ENCODE results near the gene ADCY6.
A peak's percentile ranks its signal among the peaks of the same experiment; 100 is the strongest.

ADCY6 gene

DNA sequence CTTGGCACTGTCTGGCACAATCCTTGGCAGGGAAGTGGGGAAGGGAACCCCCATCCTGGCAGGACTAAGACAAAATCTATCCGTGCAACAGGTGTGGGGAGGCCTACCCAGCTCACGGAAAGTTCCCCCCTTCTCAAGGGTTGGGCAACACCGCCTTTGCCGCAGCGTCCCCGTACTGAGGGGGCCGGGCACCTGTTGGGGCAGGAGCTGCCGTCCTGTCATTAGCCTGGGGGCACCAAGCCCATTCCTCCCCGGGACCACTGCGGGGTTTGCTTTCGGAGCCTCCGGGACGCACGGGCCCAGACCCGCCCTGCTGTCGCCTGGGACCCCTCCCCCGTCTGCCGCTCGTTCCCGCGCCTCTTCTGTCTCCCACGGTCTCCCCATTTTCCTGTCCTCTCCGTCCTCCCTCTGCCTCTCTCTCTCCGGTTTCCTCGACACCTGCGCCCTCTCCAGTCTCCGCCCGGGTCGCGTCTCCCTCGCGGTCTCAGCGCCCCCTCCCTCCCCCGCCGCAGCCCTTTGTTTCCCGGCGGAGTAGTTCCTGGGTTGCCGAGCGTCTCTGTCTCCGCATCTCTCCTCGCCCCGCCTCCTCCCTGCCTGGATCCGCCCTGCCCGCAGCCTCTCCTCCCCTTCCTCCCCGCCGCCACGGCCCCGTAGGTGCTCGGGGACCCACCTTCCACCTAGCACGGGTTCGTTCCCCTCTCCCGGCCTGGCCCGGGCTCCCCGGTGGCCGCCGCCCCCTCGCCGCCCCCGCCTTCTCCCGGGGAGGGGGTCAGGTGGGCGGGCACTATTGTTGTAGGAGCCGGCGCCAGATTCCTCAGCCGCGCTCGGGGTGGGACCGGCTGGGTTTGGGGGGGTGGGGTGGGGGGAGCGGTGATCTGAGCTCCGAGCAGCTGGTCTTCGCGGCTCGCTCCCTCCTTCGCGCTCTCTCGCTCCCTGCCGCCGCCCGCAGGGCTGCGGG, 29.3 kb upstream of the ADCY6 start, which contains the start of gene CACNB3:
Gene CACNB3, plus strand, starts transcription at position 624 of the 958 bp plus-strand sequence. CDS start 434 bp downstream, outside the sequence.
- peak; percentile 60 for DNase-seq
- in situ Hi-C loops (cut with MboI; ENCODE audit: low pct_unique_long_range_greater_than_20kb, low sequenced_read_pairs) = no loop called here

DNA sequence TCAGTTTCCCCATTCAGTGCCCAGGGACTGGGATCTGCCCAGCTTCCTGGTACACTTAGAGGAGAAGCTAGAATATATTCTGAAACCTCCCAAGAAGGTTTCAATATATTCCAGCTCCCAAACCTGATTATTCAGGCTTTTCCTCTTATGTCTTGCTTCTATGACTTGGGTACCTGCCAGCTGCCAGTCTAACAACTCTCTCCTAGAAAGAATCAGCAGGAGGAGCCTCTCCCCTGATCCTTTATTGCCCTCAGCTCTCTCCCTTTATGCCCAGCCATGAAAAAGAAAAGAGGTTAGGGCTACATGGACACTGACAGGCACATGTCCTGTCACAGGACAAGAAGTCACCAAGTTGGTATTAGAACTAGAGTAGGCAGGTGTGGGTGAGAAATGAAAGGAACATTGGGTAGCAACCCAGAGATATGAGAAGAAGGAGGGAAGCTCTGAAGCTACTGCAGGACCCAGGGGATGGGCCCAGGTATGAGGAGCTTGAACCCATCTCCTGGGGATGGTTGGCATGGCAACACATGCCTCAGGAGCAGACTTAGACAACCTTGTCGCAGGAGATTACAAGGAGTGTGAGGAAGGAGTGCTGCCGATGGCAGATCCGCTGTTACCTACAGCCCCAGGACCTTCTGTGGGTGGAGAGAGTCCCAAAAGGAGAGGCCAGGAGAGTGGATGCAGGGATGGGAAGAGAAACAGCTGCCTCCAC, 27.4 kb upstream of the ADCY6 start:
- in situ Hi-C loops (cut with MboI; ENCODE audit: low pct_unique_long_range_greater_than_20kb, low sequenced_read_pairs) = no loop called here
- DNase-seq = no peak

DNA sequence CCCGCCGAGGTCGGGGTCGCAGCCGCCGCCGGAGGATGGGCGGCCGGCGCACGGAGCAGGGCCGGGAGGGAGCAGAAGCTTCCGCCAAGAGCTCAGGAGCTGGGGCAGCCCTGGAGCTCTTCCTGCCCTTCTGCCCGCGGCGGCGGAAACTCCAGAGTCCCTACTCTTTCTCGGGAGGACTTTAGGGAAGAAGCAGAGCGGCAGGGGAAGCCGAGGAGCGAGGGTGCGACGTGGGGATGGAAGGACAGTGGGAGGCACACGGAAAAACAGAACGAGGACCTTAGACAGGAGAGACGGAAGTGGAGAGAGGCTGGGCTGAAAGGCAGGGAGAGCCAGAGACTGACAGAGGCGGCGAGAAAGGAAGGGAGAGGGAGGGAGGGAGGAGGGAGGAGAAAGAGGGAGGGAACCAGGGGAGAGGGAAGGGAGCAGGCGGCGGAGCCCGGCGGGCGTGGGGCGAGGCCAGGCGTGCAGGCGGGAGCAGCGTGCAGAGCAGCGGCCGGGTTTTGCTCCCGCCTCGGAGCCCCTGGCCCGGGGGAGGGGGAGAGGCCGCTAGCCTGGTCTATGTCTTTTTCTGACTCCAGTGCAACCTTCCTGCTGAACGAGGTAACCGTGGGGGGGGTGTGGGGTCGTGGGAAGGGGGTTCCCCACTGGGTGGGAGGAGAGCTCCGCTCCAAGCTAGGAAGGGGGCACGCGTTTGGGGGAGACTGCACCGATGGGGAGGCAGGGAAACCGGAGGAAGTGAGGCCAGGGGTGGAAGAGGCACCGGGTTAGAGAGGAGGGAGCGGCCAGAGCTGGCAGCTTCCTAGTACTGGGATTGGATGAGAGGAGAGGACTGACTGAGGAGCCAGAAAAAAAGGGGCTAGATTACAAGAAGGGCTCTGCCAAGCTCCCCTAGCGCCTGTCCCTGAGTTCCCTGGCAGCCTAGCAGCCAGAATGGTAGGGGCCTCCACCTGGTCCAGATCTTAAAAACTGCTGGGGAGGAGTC, 26.5 kb upstream of the ADCY6 start:
- in situ Hi-C loops (cut with MboI; ENCODE audit: low pct_unique_long_range_greater_than_20kb, low sequenced_read_pairs) = no loop called here
- peak; percentile 90 for DNase-seq

DNA sequence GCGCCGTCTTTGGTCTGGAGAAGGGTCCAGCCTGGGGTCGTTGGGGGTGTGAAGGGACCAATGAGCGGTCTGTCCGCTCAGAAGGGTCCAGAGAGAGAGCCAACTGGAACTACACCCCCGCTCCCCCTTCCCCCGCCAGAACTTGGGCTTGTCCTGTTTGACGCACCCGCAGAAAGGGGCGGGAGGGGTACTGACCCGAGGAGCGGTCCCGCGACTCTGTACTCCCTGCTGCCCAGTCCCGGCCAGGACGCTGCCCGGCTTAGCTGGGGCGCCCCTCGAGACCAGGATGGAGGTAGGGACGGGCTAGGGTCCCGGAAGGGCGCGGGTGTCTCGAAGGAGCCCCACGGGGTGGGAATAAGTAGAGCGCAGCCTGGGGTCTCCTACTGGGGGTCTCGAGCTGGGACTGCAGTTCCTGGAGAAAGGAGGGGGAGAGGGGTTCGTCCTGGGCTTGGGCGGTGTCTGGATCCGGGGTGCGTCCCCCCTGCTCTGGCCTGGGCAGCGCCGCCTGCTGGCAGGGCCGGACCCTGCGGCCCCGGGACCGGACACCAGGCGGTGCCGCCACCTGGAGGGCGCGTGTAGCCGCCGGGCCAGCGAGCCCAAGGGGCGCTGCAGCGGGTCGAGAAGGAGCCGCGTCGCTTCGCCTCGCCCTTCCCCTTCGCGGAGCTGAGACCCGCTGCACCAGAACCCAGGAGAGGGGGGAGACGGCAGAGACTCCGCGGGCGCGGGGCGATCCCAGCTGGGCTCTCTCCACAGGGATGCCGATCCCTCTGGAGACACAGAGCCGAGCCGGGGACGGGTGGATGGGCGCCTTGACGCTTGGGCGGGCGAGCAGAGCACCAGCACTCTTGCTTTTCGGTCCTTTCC, 25.6 kb upstream of the ADCY6 start:
- in situ Hi-C loops (cut with MboI; ENCODE audit: low pct_unique_long_range_greater_than_20kb, low sequenced_read_pairs) = no loop called here
- peak; percentile 83 for DNase-seq

DNA sequence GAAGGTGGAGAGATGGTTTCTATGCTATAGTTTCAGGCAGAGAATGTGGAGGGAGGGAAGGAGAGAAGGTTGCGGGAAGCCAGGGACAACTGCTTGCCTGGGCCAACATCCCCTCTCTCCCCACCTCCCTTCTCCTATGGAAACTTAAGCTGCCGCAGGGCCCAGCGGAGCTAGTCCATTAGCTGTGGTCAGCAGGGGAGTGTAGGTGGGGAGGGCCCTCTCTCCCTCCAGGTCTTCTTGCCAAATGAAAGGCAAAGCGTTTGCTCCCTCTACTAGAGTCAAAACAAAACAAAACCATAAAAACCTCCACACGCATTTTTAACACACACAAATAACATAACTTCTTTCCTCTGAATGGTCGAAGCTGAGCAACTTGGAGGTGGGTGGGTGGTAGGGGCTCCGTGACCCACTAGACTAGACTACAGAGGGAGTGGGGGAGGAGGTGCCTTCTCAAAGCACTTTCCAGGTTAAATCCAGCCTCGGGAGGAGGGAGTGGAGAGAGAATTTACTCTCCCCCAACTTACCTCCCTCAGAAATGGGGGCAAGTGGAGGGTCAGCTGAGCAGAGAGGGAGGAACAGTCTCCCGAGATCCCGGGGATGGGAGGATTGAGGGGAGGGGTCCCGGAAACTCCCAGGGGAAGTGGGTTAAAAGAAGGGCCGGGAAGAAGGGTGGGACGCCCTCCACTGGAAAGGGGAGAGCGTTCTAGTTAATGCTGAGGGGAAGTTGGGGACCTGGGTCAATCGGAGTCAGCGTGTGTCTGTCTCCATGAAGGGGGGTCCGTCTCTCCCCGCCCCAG, 24.8 kb upstream of the ADCY6 start:
- peak; percentile 39 for DNase-seq
- in situ Hi-C loops (cut with MboI; ENCODE audit: low pct_unique_long_range_greater_than_20kb, low sequenced_read_pairs) = no loop called here

DNA sequence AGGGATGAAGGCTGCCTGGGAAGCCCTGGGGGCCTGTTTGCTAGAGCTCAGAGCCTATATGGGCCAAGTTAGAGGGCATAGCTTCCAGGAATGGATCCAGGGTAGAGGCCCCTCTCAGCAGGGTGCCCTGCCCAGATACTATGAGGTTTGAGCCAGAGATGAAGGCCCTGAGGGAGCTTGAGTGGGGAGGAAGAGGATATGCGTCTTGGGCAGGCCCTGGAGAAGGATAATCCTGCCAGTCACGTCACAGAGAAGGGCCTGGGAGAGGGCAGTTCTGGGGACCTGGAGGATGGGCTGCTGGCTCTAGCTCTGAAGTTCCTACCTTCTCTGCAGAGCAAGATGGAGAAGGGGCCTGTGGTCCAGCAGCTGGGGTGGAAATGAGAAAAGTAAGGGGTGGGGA, 23.5 kb upstream of the ADCY6 start:
- no peak for DNase-seq
- in situ Hi-C loops (cut with MboI; ENCODE audit: low pct_unique_long_range_greater_than_20kb, low sequenced_read_pairs) = no loop called here

DNA sequence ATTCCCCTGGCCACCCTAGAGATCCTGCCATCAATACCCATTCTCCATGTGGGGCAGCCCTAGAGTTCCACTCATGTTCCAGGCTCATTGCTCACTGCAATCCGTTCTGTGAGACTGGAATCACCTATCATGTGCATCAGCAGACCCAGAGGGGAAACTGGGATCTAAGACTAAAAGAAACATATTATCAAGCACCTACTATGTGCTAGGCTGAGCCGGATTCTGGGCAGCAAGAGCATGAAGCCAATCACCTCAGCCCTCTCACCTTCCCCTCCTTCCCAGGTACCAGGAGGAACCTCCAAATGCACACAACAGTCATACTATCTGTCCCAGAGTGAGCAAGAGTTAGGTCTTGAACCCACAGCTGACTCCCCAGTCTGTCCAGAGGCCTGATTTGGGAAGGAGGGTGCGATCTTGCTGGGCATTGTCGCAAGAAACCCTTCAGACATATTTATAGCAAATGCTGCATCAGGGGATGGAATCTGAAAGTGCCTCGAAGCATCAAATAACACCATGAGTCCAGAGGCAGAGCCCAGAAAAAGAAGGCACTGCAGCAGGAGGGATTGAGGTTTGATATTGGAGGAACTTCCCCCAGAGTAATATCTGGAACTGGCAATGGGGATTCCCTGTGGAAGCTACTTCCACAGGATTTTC, 22.7 kb upstream of the ADCY6 start:
- in situ Hi-C loops (cut with MboI; ENCODE audit: low pct_unique_long_range_greater_than_20kb, low sequenced_read_pairs) = no loop called here
- no peak for DNase-seq

DNA sequence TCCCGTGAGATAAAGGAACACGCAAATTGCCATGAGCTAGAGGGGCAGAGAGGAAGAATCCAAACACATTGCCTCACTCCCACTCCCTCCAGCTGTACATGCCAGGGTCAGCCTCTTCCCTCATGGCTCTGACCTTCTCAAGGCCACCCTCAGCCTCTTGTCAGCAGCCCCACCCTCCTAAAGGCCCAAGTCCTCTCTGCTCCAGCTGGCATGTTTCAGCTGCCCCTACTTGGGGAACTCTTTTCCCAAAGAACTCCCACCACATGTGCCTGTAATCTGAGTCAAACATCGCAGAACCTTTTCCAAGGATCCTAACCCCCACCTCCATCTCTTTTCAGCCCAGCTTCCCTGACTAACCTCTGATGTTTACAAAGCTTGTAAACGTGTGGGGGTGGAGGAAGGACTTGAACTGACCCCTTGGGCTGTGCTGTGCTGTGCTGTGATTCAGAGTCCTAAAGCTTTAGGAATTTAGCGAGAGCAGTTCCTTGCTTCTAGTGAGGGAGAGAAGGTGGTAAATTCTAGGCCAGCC, 22.1 kb upstream of the ADCY6 start:
- in situ Hi-C loops (cut with MboI; ENCODE audit: low pct_unique_long_range_greater_than_20kb, low sequenced_read_pairs) = no loop called here
- no peak for DNase-seq

DNA sequence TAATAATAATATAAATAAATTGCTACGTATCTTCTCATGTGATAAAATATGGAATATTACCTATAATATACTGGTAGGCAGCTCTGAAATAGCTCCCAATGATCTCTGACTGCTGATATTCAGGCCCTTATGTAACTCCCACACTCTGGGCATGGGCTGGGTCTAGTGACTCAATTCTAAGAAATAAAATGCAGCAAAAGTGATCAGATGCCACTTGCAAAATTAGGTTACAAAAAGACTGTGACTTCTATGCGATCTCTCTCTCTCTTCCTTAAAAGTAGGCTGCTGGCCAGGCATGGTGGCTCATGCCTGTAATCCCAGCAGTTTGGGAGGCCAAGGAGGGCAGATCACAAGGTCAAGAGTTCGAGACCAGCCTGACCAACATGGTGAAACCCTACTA, 19.1 kb upstream of the ADCY6 start:
- no peak for DNase-seq
- in situ Hi-C loops (cut with MboI; ENCODE audit: low pct_unique_long_range_greater_than_20kb, low sequenced_read_pairs) = no loop called here

DNA sequence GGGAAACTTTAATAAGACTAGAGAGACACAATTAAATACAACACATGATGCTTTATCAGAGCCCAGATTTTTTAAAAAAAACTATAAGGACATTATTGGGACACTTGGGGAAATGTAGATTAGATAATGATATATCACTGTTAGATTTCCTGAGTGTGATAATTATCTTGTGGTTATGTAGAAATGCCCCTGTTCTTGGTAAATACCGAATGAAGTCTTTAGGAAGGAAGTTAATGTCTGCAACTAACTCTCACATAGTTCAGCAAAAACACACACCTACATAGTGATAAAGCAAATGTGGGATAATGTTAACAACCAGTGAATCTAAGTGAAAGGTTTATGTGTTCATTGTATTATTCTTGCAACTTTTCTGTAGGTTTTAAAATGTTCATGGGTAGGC, 14.8 kb upstream of the ADCY6 start:
- in situ Hi-C loops (cut with MboI; ENCODE audit: low pct_unique_long_range_greater_than_20kb, low sequenced_read_pairs) = no loop called here
- DNase-seq = no peak

DNA sequence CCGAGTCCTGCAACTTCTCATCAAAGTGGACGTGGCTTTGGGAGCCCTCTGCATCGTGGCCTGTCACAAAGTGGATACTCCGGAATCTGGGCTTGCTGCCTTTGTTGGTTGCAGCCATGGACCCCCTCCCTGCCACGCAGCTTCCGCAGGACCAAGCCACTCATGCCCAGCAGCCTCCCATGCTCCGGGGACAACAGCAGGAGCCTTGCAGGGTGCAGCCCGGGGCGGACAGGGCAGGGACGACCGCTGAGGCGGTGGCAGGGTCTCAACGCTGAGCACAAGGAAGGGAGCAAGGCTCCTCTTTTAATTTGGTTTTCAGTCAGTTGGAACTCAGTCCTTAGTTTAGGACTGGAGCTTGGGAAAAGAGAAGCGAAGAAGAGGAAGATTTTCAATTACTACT, 12.1 kb upstream of the ADCY6 start:
- in situ Hi-C loops (cut with MboI; ENCODE audit: low pct_unique_long_range_greater_than_20kb, low sequenced_read_pairs) = no loop called here

DNA sequence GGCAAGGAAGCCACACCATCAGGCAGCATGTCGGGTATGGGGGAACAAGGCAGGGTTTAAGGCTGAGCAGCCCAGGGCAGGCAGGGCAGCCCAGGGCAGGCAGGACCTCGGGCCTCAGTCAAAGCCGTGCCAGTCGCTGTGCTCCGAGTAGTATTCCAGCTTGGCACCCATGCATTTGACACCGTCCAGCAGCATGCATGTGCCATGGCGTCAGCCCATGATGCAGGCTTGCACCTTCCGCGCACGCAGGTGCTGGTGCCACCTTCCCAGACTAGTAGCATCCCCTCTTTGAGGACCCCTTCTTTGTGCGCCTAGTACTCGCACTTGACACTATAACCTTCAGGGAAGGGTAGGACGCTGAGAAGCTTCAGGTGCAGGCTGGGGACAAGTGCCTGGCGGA, 11.6 kb upstream of the ADCY6 start:
- no peak for DNase-seq
- in situ Hi-C loops (cut with MboI; ENCODE audit: low pct_unique_long_range_greater_than_20kb, low sequenced_read_pairs) = no loop called here

More for the DNA sequence above, 12.1 kb upstream of the ADCY6 start:
- no peak for DNase-seq

DNA sequence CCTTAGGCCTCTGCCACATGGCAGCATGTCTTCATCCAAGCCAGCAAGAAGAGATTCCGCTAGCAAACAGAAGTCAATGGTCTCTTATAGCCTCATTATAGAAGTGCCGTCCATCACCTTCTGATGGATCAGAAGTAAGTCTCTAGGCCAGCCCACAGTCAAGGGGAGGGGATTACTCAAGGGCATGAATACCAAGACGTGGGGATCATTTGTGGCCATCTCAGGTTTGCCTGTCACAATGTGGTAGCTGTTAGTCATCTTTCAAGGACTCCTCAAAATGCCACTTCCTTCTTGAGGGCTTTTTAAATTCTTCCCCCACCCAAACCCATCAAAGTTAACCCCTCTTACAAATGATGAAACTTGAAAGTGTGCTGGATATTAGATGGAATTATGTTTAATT, 8.1 kb upstream of the ADCY6 start:
- DNase-seq = peak; percentile 28
- in situ Hi-C loops (cut with MboI; ENCODE audit: low pct_unique_long_range_greater_than_20kb, low sequenced_read_pairs) = no loop called here

DNA sequence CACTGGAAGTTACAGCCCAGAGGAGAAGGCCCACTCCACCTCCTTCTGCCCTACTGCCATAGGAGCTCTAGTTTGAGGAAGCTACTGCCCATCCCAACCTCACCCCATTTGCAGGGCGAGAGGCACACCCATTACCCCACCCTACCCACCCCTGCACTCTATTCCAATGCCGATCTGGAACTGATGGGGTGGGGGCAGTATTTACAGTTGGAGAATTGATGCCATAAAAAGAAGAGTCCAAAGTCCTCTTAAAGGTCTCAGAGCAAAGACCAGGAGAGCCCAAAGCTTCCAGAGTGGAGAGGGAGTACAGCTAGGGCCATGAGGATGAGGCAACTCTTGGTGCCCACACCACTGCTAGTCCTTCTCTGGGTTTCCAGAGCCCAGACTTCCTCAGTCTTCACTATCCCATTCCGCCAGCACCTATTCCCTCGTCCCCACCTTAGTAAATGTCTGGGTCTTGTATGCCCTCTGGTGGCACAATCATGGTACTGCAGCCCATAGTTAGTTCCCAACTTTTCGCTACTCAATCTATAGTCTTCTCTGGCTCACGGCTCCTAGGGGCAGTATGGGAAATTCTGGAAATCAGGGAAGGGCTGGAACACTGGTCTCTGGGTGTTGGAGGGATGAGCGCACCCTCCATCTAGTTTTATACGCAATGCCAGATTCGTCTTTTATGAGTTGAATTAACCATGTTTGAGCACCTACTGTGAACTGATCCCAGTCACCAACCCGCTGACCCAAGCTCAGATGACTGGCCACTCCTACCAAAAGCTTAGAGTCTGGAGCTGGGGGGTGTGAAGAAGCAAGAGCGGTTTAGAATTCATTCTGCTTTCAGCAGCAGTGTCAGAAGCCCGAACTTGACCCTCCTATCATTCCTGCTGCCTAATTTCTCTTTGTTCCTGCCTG, 6.9 kb upstream of the ADCY6 start:
- DNase-seq = peak; percentile 84
- in situ Hi-C loops (cut with MboI; ENCODE audit: low pct_unique_long_range_greater_than_20kb, low sequenced_read_pairs) = no loop called here

DNA sequence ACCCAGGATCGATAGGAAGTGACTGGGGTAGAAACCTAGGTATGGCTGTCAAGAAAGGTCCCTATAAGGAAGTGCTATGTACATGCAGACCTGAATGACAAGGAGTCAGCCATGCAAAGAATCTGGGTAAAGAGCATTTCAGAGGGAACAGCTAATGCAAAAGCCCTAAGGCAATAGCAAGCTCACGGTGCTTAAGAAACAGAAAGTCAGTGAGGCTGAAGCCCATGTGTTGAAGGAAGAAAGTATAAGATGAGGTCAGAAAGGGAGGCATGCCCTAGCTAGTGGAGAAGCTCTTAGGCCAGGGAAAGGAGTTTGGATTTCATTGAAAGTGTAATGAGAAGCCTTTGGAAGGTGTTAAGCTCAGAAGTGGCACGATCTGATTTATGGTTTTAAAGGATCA, 6.0 kb upstream of the ADCY6 start:
- in situ Hi-C loops (cut with MboI; ENCODE audit: low pct_unique_long_range_greater_than_20kb, low sequenced_read_pairs) = no loop called here
- DNase-seq = no peak

DNA sequence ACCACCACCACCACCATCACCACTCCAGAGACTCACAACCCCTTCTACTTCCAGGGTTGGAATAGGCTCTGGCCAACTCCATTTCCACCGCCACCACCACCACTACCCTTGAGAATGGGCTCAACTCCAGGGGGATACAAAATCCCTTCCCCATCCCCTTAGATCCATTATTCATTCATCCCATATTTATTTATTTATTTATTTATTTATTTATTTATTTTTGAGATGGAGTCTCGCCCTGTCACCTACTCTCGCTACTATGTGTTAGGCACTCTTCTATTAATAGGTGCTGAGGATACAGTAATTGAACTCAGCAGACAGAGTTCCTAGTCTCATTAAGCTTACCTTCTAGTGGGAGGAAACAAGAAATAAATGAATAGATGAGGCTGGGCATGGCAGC, 4.8 kb upstream of the ADCY6 start:
- in situ Hi-C loops (cut with MboI; ENCODE audit: low pct_unique_long_range_greater_than_20kb, low sequenced_read_pairs) = no loop called here
- DNase-seq = no peak

Measured in KBM-7 (cell line).